DOHH2 (cell line): ENCODE measurements around the gene SFXN1.

Experiments
- EZH2phosphoT487 ChIP-seq: fragments of 200-600 bp; sonication (generic); IDR thresholded peaks from 2 replicates; pipeline ENCODE4 v1.6.1; 2017; ENCODE audit warnings: borderline replicate concordance, mild to moderate bottlenecking, antibody characterized with exemption, low read length, moderate library complexity, mixed read lengths
- TF ChIP-seq, protein P1 (sequence below): fragments of 200-600 bp; sonication (generic); IDR thresholded peaks from one replicate; pipeline ENCODE4 v1.5.1; 2014; ENCODE audit warnings: antibody characterized with exemption, mild to moderate bottlenecking, low read depth, low read length; ENCODE audit not compliant: poor library complexity, severe bottlenecking

DNA sequence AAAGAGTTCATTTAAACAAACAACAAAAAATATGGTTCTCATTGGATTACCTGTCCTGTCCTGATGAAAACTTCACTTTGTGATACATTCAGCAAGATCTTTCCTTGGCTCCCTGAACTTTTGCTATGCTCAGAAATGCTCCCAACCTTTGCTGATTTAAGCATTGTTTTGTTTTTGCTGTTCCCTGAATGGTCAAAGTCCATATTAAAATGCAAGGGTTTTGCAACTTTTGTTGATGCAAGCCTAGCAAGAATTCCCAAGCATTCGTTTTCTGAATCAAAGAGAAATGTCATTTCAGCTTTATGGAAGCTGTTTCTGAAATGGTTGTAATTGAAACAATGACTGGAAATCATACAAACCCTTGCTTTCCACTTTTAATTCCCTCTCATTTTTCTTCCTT is 3.1 kb upstream of the SFXN1 start:
- TF ChIP-seq, protein P1, sequence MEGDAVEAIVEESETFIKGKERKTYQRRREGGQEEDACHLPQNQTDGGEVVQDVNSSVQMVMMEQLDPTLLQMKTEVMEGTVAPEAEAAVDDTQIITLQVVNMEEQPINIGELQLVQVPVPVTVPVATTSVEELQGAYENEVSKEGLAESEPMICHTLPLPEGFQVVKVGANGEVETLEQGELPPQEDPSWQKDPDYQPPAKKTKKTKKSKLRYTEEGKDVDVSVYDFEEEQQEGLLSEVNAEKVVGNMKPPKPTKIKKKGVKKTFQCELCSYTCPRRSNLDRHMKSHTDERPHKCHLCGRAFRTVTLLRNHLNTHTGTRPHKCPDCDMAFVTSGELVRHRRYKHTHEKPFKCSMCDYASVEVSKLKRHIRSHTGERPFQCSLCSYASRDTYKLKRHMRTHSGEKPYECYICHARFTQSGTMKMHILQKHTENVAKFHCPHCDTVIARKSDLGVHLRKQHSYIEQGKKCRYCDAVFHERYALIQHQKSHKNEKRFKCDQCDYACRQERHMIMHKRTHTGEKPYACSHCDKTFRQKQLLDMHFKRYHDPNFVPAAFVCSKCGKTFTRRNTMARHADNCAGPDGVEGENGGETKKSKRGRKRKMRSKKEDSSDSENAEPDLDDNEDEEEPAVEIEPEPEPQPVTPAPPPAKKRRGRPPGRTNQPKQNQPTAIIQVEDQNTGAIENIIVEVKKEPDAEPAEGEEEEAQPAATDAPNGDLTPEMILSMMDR: no peak
- TF ChIP-seq EZH2phosphoT487: no peak
